ENCODE results near the gene PHYH.
"Not testable (repeated sequence)": the region's sequence is repeated elsewhere in the genome, so short reads cannot be mapped to it uniquely, and the experiment has no call there.

PHYH gene

GRCh38 chr10:13242260-13242659 lies 57.6 kb downstream of the PHYH start:
- H3K27ac ChIP-seq (ENCODE audit: low read depth, low read length, severe bottlenecking), result not testable (repeated sequence)

GRCh38 chr10:13241613-13242012 lies 58.3 kb downstream of the PHYH start:
- H3K27ac ChIP-seq (ENCODE audit: low read depth, low read length, severe bottlenecking), result no peak overlapping the region
- H3K4me3 ChIP-seq (ENCODE audit: extremely low read depth, insufficient read depth, low read length, poor library complexity, severe bottlenecking), result no peak overlapping the region
- no peaks in the 10 kb centered on the region for H3K4me1 ChIP-seq (ENCODE audit: control insufficient read depth, insufficient read depth, low read length, poor library complexity, severe bottlenecking)
- H3K9me3 ChIP-seq (ENCODE audit: control insufficient read depth, low read length), result no peaks in the 10 kb centered on the region
- H3K36me3 ChIP-seq (ENCODE audit: control insufficient read depth, insufficient read depth, low read length), result no peaks in the 10 kb centered on the region
- 79% methylated on average over 2 of the region's 3 CpGs; no CpG with 5 or more reads in 1 of the 2 experiments for WGBS, 2 experiments (ENCODE audit: insufficient coverage in 2 of 2)

More at GRCh38 chr10:13242260-13242659, 57.6 kb downstream of the PHYH start:
- H3K4me1 ChIP-seq (ENCODE audit: control insufficient read depth, insufficient read depth, low read length, poor library complexity, severe bottlenecking); H3K4me3 ChIP-seq (ENCODE audit: extremely low read depth, insufficient read depth, low read length, poor library complexity, severe bottlenecking); H3K9me3 ChIP-seq (ENCODE audit: control insufficient read depth, low read length); H3K36me3 ChIP-seq (ENCODE audit: control insufficient read depth, insufficient read depth, low read length): not testable (repeated sequence)
- WGBS, 2 experiments (ENCODE audit: insufficient coverage in 2 of 2), result 83% methylated on average over 2 of the region's 5 CpGs; no CpG with 5 or more reads in 1 of the 2 experiments

GRCh38 chr10:13239923-13240322 lies 59.9 kb downstream of the PHYH start:
- Histone ChIP-seq H3K4me1 (ENCODE audit: control insufficient read depth, insufficient read depth, low read length, poor library complexity, severe bottlenecking) (no peaks in the 10 kb centered on the region), H3K27ac (ENCODE audit: low read depth, low read length, severe bottlenecking) (no peak overlapping the region), H3K9me3 (ENCODE audit: control insufficient read depth, low read length) (no peaks in the 10 kb centered on the region), H3K36me3 (ENCODE audit: control insufficient read depth, insufficient read depth, low read length) (no peaks in the 10 kb centered on the region), H3K4me3 (ENCODE audit: extremely low read depth, insufficient read depth, low read length, poor library complexity, severe bottlenecking) (no peak overlapping the region)
- WGBS, 2 experiments (ENCODE audit: insufficient coverage in 2 of 2), result 90 to 91% methylated on average over 2 to 5 of the region's 7 CpGs

- no peaks in the 10 kb centered on the region for H3K4me1 ChIP-seq (ENCODE audit: control insufficient read depth, insufficient read depth, low read length, poor library complexity, severe bottlenecking)
- 93% methylated on average over 15 to 16 of the region's 16 CpGs for WGBS, 2 experiments (ENCODE audit: insufficient coverage in 2 of 2)
- no peaks in the 10 kb centered on the region for H3K36me3 ChIP-seq (ENCODE audit: control insufficient read depth, insufficient read depth, low read length)
- no peaks in the 10 kb centered on the region for H3K9me3 ChIP-seq (ENCODE audit: control insufficient read depth, low read length)
- no peak overlapping the region for H3K4me3 ChIP-seq (ENCODE audit: extremely low read depth, insufficient read depth, low read length, poor library complexity, severe bottlenecking)
- no peak overlapping the region for H3K27ac ChIP-seq (ENCODE audit: low read depth, low read length, severe bottlenecking)
These were observed 61.4 kb downstream of the PHYH start for GRCh38 chr10:13238271-13239077.

- no peaks in the 10 kb centered on the region for H3K9me3 ChIP-seq (ENCODE audit: control insufficient read depth, low read length)
- no peaks in the 10 kb centered on the region for H3K4me1 ChIP-seq (ENCODE audit: control insufficient read depth, insufficient read depth, low read length, poor library complexity, severe bottlenecking)
- H3K27ac ChIP-seq (ENCODE audit: low read depth, low read length, severe bottlenecking), result no peak overlapping the region
- WGBS, 2 experiments (ENCODE audit: insufficient coverage in 2 of 2), result 88% methylated on average over 7 to 8 of the region's 8 CpGs
- no peaks in the 10 kb centered on the region for H3K36me3 ChIP-seq (ENCODE audit: control insufficient read depth, insufficient read depth, low read length)
- H3K4me3 ChIP-seq (ENCODE audit: extremely low read depth, insufficient read depth, low read length, poor library complexity, severe bottlenecking), result no peak overlapping the region
These were observed 63.2 kb downstream of the PHYH start for GRCh38 chr10:13236638-13237037.

- not testable (repeated sequence) for H3K4me1 ChIP-seq (ENCODE audit: control insufficient read depth, insufficient read depth, low read length, poor library complexity, severe bottlenecking); H3K4me3 ChIP-seq (ENCODE audit: extremely low read depth, insufficient read depth, low read length, poor library complexity, severe bottlenecking)
- WGBS, 2 experiments (ENCODE audit: insufficient coverage in 2 of 2), result 90 to 96% methylated on average over 7 to 11 of the region's 13 CpGs
These were observed 65.1 kb downstream of the PHYH start for GRCh38 chr10:13234736-13235135.

GRCh38 chr10:13234172-13234571 lies 65.7 kb downstream of the PHYH start, which contains the start of gene UCMA:
Gene UCMA, minus strand, starts transcription at chr10:13234374. Its CDS starts 116 bp downstream, at chr10:13234258.
- H3K36me3 ChIP-seq (ENCODE audit: control insufficient read depth, insufficient read depth, low read length), result no peaks in the 10 kb centered on the region

More at GRCh38 chr10:13234736-13235135, 65.1 kb downstream of the PHYH start:
- H3K27ac ChIP-seq (ENCODE audit: low read depth, low read length, severe bottlenecking); H3K36me3 ChIP-seq (ENCODE audit: control insufficient read depth, insufficient read depth, low read length); H3K9me3 ChIP-seq (ENCODE audit: control insufficient read depth, low read length): not testable (repeated sequence)

GRCh38 chr10:13233358-13233757 lies 66.5 kb downstream of the PHYH start:
- H3K36me3 ChIP-seq (ENCODE audit: control insufficient read depth, insufficient read depth, low read length), result no peaks in the 10 kb centered on the region
- H3K9me3 ChIP-seq (ENCODE audit: control insufficient read depth, low read length), result no peaks in the 10 kb centered on the region
- 76 to 77% methylated on average over 11 of the region's 14 CpGs for WGBS, 2 experiments (ENCODE audit: insufficient coverage in 2 of 2)
- H3K4me3 ChIP-seq (ENCODE audit: extremely low read depth, insufficient read depth, low read length, poor library complexity, severe bottlenecking), result no peak overlapping the region
- H3K4me1 ChIP-seq (ENCODE audit: control insufficient read depth, insufficient read depth, low read length, poor library complexity, severe bottlenecking), result no peaks in the 10 kb centered on the region
- H3K27ac ChIP-seq (ENCODE audit: low read depth, low read length, severe bottlenecking), result no peak overlapping the region

More at GRCh38 chr10:13234172-13234571, 65.7 kb downstream of the PHYH start, which contains the start of gene UCMA:
- Histone ChIP-seq H3K4me1 (ENCODE audit: control insufficient read depth, insufficient read depth, low read length, poor library complexity, severe bottlenecking) (no peaks in the 10 kb centered on the region), H3K27ac (ENCODE audit: low read depth, low read length, severe bottlenecking) (no peak within 1 kb of the TSS), H3K4me3 (ENCODE audit: extremely low read depth, insufficient read depth, low read length, poor library complexity, severe bottlenecking) (no peak within 1 kb of the TSS), H3K9me3 (ENCODE audit: control insufficient read depth, low read length) (no peaks in the 10 kb centered on the region)
- 70 to 78% methylated on average over 6 to 7 of the region's 10 CpGs for WGBS, 2 experiments (ENCODE audit: insufficient coverage in 2 of 2)

- WGBS, 2 experiments (ENCODE audit: insufficient coverage in 2 of 2), result 85 to 88% methylated on average over 6 of the region's 6 CpGs
- H3K4me3 ChIP-seq (ENCODE audit: extremely low read depth, insufficient read depth, low read length, poor library complexity, severe bottlenecking), result no peak overlapping the region
- no peaks in the 10 kb centered on the region for H3K4me1 ChIP-seq (ENCODE audit: control insufficient read depth, insufficient read depth, low read length, poor library complexity, severe bottlenecking)
- no peaks in the 10 kb centered on the region for H3K9me3 ChIP-seq (ENCODE audit: control insufficient read depth, low read length)
- no peak overlapping the region for H3K27ac ChIP-seq (ENCODE audit: low read depth, low read length, severe bottlenecking)
- no peaks in the 10 kb centered on the region for H3K36me3 ChIP-seq (ENCODE audit: control insufficient read depth, insufficient read depth, low read length)
These were observed 68.1 kb downstream of the PHYH start for GRCh38 chr10:13231808-13232207.

GRCh38 chr10:13231190-13231589 lies 68.7 kb downstream of the PHYH start:
- Histone ChIP-seq H3K36me3 (ENCODE audit: control insufficient read depth, insufficient read depth, low read length) (no peaks in the 10 kb centered on the region), H3K4me1 (ENCODE audit: control insufficient read depth, insufficient read depth, low read length, poor library complexity, severe bottlenecking) (no peaks in the 10 kb centered on the region), H3K9me3 (ENCODE audit: control insufficient read depth, low read length) (no peaks in the 10 kb centered on the region), H3K27ac (ENCODE audit: low read depth, low read length, severe bottlenecking) (no peak overlapping the region), H3K4me3 (ENCODE audit: extremely low read depth, insufficient read depth, low read length, poor library complexity, severe bottlenecking) (no peak overlapping the region)
- 84 to 96% methylated on average over 4 to 7 of the region's 9 CpGs for WGBS, 2 experiments (ENCODE audit: insufficient coverage in 2 of 2)
